NCI-H524 treated with DMSO at 0.1 percent for 48 hours (cell line): ENCODE measurements around the gene LRRC17.
"Not testable (repeated sequence)": the region's sequence is repeated elsewhere in the genome, so short reads cannot be mapped to it uniquely, and the experiment has no call there.

Experiments
- DNase-seq: peaks from one replicate; lab custom pipeline; 2025; lab: John Stamatoyannopoulos, UW

Gene LRRC17

GRCh38 chr7:102897856-102898531 lies 14.8 kb upstream of the LRRC17 start:
- DNase-seq, result no peak

DNA sequence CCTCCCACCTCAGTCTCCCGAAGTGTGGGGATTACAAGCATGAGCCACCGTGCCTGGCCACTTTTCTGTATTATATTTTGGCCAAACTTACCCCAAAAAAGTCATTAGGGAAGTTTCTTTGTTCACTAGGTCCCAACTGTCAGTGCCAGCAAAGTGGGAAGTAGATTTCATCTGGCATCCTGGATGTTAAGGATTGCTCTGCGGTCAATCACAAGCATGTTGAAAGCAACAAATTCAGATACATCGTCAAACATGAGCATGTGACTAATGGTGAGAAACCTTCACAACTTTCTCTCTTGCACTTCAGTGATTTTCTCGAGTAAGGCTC lies 14.3 kb upstream of the LRRC17 start:
- DNase-seq, result no peak

- not testable (repeated sequence) for DNase-seq
Observed at GRCh38 chr7:102902052-102902451, 10.7 kb upstream of the LRRC17 start.

- not testable (repeated sequence) for DNase-seq
Observed at GRCh38 chr7:102903576-102903975, 9.2 kb upstream of the LRRC17 start.

DNA sequence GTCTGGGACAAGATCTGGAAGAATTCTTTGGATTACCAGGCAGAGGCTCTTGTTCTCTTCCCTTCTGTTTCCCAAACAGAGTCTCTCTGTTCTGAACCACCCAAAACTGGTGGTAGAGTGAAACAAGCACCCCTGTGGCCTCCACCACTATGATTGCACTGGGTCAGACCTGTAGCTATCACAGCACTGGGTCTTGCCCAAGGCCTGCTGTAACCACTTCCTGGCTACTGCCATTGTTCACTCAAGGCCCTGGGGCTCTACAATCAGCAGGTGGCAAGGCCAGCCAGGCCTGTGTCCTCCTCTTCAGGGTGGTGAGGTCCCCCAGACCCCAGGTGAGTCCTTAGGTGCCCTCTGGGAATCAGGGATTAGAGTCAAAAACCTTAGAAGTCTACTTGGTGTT lies 4.1 kb upstream of the LRRC17 start:
- DNase-seq, result no peak

GRCh38 chr7:102913826-102914225 lies 1.0 kb downstream of the LRRC17 start:
- DNase-seq, result no peak

DNA sequence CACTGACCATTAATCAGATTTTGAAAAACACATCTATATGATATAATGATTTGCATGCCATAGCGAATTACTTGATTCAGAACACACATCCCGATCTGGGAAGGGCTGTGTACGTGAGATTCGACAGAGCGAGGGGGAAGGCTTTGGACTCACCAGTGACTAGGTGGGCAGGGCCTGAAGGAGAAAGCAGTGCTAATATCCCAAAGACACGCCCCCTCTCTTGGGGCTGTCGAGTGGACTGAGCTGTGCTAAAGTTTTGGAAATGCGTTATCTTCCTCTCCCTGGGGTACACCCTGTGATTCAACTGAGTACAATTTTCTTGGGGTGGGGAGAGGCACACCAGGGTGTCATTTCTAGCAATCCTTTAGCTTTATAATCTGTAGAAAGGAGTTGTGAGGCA lies 1.8 kb downstream of the LRRC17 start:
- DNase-seq, result no peak

- DNase-seq, result no peak
Observed at GRCh38 chr7:102916426-102916825, 3.6 kb downstream of the LRRC17 start.

DNA sequence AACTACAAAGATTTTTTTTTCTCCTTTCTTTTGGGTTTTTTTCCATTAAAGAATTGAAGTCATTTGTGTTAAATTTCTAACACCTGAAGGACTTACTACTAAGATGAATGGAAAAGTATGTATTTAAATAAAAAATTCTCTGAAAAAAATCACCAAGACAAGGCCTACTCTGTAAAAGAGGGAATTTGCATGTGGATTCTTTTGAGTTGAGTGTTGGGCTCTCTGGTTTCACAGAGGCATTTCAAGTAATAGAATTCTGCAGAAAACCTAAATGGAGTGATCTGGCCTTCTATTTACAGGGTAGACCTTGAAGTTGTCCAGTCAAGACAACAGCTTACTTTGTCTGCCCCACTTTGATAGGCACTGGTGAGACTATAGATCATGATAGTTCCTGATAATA lies 4.1 kb downstream of the LRRC17 start:
- no peak for DNase-seq

GRCh38 chr7:102917436-102918353 lies 4.9 kb downstream of the LRRC17 start:
- no peak for DNase-seq

GRCh38 chr7:102918845-102919244 lies 6.0 kb downstream of the LRRC17 start:
- no peak for DNase-seq

DNA sequence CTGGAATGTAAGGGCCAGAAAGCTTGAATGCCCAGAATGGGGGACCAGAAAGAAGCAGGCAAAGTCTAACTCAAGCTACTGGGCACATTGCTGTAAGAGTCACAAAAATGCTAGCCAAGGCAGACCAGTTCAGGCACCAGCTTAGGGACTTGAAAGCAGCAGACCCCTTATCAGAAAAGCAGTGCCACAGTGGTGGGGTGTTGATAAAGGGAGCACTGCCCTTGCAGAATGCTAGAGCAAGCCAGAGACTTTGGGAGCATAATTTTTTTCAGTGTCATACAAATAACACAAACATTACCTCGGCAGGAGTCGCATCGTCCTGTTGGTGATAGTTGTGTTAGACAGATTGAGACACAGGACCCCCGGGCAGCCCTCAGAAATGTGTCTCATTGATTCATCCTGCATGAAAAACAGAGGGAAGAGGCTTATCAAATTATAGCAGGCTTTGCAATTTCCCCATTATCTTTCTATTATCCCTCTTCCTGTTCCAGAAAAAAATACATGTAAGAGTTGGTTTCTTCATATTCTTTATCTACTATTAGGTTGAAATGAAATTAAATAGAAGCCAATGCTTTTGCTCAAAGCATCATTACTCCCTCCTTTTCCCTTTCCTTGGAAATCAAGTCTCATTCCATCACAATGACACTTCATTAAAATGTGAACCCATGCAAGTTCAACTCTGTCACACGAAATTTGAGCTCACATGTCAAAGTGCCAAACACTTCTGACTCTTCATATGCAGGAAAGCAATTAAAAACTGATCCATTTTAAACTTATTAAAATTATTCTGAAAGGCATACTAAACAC lies 13.4 kb downstream of the LRRC17 start:
- no peak for DNase-seq

DNA sequence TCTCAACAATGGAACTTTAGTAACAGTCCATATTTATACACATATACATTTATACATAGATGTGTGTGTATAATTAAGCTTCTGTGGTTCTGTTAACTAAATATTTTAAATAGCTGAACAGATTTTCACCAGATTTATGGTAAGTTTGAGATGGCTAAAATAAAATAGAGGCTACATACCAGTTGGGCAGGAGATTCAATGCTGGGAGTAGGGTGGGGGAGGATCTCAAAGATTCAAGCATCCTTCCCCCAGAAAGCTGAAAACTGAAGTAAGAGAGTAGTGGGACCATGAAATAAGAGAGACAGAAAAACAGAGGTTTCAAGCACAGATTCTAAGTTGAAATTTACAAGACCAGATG lies 14.0 kb downstream of the LRRC17 start:
- DNase-seq, result no peak

GRCh38 chr7:102927312-102927933 lies 14.6 kb downstream of the LRRC17 start:
- no peak for DNase-seq

- DNase-seq, result no peak
Observed at GRCh38 chr7:102931757-102932156, 19.0 kb downstream of the LRRC17 start.

DNA sequence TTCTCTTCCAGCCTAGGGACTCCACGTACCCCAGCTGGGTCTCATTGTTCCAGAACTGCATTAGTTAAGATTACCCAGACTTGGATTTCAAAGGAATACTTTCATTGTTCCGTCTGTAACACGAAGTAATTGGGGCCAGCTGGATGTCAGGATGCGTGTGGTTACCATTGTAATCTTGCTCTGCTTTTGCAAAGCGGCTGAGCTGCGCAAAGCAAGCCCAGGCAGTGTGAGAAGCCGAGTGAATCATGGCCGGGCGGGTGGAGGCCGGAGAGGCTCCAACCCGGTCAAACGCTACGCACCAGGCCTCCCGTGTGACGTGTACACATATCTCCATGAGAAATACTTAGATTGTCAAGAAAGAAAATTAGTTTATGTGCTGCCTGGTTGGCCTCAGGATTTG lies 21.0 kb downstream of the LRRC17 start:
- DNase-seq, result no peak

DNA sequence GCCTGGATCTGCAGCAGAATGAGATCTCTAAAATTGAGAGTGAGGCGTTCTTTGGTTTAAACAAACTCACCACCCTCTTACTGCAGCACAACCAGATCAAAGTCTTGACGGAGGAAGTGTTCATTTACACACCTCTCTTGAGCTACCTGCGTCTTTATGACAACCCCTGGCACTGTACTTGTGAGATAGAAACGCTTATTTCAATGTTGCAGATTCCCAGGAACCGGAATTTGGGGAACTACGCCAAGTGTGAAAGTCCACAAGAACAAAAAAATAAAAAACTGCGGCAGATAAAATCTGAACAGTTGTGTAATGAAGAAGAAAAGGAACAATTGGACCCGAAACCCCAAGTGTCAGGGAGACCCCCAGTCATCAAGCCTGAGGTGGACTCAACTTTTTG lies 21.4 kb downstream of the LRRC17 start:
- DNase-seq, result no peak

DNA sequence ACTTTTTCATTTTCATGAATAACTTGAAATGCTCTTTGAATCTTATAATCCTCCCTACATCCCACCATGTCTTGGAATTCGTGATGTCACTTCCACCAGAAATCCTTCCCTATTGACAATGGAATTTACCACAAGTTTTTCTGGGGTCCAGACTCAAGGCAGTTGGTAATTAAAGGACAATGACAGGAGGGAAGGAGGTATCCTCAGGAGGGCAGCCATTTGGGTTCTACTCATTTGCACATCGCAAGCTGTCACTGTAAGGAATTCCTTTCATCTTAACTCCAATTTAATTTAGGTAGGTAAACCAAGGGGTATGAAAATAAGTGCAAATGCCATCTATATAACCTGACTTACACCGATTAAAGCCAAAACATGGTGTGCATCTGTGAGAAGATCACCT lies 21.9 kb downstream of the LRRC17 start:
- no peak for DNase-seq

DNA sequence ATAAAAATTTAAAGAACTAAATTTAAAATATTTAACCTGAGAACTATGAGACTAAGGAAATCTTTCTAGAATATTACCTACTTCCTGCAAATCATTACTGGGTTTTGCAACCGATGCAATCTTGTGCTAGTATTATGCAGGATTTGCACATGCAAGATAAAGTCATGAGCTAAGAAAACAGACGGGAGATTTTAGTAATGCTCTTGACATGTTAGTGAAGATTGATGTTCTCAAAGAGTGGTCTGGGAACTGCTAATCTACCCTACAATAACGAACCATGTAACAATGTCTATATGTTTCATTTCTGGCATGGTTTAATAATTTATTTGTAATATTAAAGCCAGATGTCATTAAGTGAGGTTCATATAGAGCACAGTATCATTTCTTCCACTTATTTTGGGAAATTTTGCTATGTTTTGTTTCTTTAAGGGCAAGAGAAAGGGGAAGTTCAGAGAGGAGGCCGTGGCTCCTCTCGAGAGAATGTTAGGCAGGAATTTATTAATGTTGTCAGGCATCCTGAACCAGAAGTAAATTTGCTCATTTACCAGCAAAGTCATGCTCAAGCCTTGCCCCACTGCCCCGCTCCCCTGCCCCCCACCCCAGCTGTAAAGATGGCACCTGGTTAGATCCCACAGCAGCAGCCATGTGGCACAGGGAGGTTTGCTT lies 22.8 kb downstream of the LRRC17 start:
- DNase-seq, result no peak

- no peak for DNase-seq
Observed at GRCh38 chr7:102938679-102939078, 25.9 kb downstream of the LRRC17 start.

GRCh38 chr7:102942181-102942866 lies 29.5 kb downstream of the LRRC17 start:
- DNase-seq, result no peak
